GM19455 (cell line): ENCODE data around the gene LMNA.
A peak's percentile ranks its signal among the peaks of the same experiment; 100 is the strongest.

Experiments
- ATAC-seq: cut with Tn5 transposase; IDR thresholded peaks from one replicate; pipeline ENCODE4 v1.9.1; 2021; ENCODE audit not compliant: unreplicated experiment

LMNA gene

DNA sequence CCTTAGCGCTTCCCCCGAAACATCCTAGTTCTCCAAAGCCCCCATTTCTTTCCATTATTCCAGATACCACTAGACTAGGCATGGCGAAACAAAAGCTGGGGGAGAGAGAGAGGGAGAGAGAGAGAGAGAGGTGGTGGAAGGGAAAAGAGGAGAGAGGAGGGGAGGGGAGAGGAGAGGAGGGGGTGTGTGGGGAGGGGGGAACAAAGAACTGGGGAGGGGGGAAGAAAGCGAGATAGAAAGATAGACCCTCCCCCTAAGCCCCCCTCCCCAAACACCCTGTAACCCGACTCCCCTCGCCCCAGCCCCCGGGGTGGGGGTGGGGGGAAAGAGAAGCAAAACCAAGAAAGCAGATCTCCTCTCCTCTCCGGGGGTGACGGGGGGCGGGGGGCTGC is 32.6 kb upstream of the LMNA start:
- ATAC-seq = no peak

DNA sequence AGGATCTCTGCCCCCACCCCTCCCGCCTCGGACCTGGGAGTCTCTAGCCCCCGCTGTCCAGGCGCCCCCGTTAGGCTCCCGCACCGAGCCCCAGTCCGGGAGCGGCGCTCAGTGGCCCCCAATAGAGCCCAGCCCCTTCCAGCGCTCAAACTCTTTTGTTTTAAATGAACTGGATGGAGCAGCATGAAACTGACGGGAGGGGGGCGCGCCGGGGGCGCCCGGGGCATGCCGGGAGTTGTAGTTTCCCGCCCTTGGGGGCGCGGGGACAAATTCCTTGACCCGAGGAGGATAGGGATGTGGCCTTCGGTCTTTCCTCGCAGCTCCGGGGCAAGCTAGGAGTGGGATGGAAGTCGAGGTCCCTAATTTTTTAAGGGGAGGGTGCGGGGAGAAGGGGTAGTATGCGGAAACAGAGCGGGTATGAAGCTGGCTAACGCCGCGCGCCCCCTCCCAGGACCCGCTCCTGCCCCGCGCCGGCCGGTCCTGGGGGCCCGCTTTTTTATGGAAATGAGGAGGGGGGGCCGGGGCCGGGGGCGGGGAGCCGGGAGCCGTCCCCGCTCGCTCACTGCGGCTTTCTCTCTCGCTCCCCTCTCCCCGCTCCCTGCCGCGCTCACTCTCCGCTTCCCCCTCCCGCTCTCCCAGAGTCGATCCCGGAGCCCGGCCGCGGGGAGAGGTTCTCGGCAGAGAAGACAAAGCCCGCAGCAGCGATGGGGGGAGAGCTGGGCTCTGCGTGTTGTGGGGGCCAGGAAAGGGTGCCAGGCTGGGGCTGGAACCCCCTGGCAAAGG is 32.0 kb upstream of the LMNA start, which contains the start of gene MEX3A:
Gene MEX3A (minus strand): TSS at position 157 of the 783 bp plus-strand sequence. CDS start 467 bp downstream, outside the sequence.
- ATAC-seq = peak; percentile 59

DNA sequence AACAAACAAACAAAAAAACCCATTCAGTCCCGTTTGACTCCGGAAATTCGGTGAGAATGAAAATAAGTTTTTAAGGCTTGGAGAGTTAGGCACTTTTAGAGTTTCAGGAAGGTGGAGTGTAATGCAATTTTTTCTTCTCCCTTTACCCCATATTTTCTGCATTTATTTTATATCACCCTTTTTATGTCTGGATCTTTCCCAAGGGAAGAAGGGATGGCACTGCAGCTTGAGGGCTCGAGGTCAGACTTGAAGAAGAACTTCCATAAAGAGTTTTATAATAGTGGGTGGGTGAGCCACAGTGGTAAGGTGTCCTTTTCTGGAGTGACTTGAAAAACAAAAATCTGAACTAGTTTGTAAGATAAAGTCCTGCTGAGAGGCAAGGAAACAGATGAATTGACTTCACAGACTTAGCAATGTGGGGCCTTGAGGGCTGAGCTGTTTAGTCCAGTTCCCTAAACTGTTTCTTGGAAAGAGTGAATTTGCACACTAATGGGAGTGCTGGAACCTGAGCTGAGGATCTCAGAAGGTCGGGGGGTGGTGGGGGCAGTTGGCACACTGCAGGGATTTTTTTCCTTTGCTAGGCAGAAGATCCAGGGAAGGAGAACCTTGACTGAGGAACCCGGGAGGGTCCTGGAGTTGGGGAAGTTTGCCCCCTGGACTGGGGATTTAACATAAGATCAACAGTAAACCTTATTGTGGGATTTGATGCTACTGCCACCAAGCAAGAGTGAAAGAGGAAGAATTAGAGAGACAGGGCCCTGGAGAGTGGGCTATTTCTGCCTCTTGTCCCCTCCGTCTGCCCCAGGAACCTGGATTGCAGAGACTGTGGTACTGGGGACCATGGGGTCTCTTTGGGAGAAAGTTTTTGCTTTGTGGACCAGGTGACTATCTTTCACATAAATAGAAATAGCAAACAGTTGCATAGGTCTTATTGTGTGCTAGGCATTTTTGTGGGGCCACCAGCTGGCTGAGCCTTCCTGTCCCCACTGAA is 30.4 kb upstream of the LMNA start:
- no peak for ATAC-seq

DNA sequence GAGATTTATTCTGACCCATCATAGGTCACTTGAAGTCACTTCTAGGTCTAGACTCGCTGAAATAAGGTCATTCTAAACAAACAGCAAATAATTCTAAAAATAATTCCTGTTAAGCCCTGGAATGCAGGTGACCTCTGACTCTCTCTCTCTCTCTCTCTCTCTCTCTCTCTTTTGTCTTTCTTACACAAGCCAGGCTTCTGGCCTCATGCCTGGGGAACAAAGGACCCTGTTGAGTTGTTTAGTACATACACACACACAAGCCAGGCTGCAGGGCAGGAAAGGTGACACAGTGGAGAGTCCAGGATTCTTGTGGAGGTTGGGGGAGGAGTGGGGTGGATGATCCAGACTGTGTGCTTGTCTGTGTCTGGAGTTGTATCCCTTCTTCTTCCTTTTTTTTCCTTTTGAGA is 28.3 kb upstream of the LMNA start:
- ATAC-seq = no peak

- ATAC-seq = no peak
Observed at GRCh38 chr1:156089704-156090103, 24.8 kb upstream of the LMNA start.

GRCh38 chr1:156090138-156090839 is 24.2 kb upstream of the LMNA start:
- no peak for ATAC-seq

GRCh38 chr1:156090840-156091188 is 23.7 kb upstream of the LMNA start:
- peak; percentile 65 for ATAC-seq

DNA sequence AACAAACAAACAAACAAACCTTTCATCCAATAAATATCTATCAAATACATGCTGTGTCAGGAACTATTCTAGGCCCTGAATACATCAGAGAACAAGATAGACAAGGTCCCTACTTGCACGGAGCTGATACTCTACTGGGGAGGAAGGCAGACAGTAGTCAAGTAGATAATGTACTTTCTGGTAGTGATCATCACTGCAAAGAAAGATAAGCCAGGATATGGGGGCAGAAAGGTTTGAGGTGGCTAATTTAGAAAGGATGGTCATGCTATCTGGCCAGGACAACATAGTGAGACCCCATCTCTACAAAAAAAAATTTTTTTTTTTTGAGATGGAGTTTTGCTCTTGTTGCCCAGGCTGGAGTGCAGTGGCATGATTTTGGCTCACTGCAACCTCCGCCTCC is 22.9 kb upstream of the LMNA start:
- ATAC-seq = no peak

DNA sequence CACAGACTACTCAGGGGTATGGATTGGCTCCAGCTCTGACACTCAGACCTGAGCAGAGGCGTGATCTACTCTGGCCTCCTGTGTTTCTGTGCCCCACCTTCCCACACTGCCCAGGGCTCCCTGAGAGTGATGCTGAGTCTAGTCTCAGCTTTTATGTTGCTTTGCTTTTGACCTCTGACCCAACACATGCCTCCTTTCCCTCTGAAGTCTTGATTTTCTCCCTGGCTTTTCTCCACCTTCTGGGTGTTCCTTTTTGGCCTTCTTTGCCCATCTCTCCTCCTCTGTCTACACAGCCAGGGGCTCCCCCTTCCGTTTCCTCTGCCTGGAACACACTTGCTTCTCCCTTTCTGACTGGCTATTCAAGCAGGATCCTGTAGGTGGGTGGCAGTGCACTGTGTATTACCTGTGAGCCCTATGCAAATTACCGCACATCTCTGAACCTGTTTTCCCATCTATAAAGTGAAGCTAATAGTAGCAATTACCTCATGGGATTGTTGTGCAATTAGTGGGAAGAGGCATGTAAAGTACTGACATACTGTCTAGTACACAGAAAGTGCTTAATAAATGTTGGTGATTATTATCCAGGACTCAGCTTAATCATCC is 18.5 kb upstream of the LMNA start:
- no peak for ATAC-seq

DNA sequence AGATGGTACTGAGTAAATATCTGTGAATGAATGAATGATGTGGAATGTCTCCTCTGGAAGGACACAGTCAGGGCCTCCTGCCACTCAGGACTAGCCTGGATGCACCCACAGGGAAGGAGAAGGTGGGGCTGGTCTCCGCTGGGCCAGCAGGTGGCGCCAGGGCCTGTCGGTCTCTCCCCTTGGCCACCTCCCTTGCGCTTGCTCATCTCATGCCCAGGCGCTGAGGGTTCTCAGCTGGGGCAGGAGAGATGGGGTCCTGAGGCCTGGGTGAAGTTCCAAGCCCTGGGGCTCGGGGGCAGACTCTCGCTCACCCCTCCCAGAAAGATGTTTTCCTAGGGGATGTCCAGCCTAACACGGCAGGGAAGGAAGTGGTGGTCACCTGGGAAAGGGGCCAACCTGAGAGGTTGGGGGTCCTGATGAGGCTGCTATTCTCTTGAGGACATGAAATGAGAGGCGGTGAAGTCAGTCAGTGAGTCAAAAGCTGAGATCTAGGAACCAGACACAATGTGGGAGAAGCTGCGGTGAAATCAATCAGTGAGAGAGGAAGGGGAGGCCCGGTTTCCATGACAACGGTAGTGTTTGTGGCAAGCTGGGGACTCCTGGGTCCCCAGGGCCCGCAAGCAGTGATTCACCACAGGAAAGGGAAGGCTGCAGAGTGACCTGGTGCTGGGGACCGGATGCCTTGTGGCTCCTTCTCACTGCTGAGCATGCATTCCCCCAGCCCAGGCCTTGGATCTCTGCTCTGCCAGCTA is 17.7 kb upstream of the LMNA start:
- ATAC-seq = peak; percentile 61

DNA sequence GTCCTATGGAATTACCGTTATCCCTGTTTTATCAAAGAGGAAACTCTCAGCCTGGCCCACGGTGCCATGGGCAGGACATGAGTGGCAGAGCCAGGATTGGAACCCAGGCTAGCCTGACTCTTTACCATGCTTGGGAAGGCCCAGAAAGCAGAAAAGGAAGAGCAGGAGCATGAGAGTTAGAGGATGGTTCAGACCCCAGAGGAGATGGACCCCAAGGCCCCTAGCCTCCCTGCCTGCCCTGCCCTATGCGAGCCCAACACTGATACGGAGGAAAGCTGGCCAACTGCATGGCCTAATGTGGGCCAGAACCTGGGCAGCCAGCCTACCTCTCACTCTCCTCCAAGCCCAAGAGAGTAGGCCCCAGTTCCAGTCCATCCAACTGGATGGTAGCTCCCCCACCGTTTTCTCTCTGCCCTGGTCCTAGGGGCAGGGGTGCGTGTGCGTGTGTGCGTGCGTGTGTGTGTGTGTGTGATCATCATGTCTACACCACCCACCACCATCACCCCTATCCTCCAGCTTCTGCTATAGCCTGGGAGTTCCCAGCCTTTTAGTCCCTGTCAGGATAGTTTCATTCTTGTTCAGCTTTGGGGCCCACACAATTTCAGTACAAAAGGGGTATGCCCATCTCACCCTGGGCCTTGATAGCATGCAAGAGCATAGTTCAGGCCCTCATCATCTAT is 16.9 kb upstream of the LMNA start:
- ATAC-seq = no peak

- no peak for ATAC-seq
Observed at GRCh38 chr1:156098784-156099183, 15.7 kb upstream of the LMNA start.

- no peak for ATAC-seq
Observed at GRCh38 chr1:156099282-156099681, 15.2 kb upstream of the LMNA start.

- ATAC-seq = no peak
Observed at GRCh38 chr1:156100205-156100995, 14.1 kb upstream of the LMNA start.

DNA sequence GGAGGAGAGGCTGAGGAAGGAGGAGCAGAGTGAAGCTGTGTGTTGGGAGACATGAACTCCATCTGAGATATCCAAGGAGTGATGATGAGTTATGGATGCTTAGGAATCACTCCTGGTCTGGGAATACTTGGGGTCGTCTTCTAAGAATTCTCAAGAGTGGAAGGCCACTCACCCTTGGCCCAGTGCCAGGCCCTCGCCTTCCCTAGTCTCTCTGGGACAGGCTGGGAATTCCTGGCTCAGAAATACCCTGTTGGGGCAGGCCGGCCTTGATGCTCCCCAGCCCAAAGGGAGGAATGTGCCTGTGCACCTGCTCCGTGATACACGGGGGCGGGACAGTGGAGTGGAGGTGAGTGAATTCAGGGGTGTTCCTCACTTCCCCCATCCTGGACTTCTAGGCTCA is 12.6 kb upstream of the LMNA start:
- ATAC-seq = no peak

GRCh38 chr1:156102633-156103511 is 11.6 kb upstream of the LMNA start:
- ATAC-seq = no peak

- ATAC-seq = no peak
Observed at GRCh38 chr1:156103521-156103947, 11.0 kb upstream of the LMNA start.
